Astrocyte of the hippocampus (primary cell): Measurements from ENCODE around the gene ARPP21.

ENCODE experiments used
- DNase-seq: peaks from one replicate; pipeline ENCODE4 v3.0.0; 2011; ENCODE audit warnings: low read depth, low spot score

Gene ARPP21

DNA sequence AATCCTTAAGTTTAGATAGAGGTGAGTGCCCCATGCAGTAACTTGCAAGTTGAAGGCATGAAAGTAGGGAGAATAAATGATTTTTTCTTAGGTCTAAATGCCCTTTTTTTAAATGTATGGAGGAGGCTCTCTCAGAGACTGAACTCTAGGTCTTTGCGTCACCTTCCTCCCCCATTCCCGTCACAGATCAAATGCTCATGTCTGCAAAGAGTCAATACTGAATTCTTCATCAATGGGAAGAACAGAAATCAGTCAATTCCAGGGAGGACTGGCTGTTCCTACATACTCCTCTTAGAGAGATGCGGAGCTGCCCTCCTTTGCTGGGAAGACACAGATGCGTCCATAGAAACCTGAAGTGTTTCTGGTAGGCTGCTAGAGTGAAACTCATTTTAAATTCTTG, 98.2 kb downstream of the ARPP21 start:
- no peak for DNase-seq

DNA sequence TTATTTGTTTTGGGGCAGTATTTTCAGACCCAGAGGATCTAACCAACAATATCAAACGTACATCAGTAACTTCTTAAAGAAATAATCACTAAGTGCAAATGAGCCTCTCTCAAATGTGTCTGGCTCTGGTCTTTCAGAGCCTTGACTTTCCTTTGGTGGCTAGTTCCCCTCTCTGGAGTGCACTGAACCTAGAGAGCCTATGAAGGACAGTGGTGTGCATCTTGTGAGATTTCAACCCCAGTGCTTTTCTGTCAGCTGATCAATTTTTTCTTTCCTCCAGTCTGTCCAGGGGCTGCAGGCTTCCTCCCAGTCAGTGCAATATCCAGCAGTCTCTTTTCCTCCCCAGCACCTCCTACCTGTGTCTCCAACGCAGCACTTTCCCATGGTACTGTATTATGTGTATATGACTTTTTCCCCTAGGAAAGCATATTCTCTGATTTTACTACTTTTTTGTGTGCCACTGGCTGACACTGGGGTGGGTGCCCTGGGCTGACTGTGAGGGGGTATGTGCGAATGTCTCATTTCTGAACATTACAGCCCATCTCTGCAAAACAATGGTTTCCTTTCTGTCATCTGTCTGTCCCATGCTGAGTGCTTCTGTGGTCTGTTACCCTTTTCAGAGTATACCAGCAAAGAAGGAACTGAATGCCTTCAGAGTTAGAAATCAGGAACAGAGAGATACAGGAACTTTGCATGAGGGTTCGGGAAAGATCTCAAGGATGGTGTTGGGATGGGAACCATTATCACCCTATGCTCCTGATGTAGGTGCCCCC, 98.8 kb downstream of the ARPP21 start:
- no peak for DNase-seq

DNA sequence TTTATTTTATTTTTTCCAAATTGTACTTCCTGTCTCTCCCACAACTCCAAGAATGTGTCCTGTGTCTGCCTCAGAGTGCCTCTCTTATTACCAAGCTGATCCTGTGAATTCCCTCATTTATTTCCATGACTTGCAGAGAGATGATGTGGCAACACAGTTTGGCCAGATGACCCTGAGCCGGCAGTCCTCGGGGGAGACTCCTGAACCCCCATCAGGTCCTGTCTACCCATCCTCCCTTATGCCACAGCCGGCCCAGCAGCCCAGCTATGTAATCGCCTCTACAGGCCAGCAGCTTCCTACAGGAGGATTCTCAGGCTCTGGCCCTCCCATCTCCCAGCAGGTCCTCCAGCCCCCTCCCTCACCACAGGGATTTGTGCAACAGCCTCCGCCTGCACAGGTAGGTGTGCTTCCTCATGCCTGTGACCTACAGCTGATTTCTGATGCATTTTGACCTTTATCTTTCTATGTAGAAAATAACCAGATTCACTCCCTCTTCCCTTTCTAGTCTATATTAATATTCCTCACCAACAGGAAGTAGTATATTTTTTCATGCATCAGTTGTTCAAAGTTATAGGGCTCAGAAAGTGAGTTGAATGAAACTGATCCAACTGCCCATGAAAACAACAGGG, 100.0 kb downstream of the ARPP21 start:
- DNase-seq, result no peak

DNA sequence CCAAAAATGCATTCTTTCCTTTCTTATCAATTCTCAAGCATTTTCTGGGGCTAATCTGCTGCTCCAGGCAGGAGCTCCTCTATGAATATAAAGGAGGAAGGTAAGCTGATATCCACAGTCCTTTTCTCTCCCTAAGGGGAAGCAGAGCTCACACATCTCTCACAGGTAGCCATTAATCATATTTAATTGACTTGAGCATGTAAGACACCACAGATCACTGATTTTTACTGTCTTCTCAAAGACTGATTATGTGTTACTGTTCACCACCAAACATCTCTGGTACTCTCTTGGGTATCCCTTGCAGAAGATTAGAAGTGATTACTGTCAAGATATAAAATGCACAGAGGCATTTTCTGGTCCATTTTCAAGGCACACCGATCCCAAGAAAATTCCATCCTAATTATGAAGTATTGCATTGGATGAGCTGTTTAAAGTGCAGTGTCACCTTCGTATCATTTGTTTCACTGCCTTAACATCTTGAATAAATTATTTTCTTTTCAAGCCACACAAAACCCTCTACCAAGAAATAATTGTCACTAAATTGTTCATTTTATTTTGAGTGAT, 100.7 kb downstream of the ARPP21 start:
- DNase-seq, result no peak

DNA sequence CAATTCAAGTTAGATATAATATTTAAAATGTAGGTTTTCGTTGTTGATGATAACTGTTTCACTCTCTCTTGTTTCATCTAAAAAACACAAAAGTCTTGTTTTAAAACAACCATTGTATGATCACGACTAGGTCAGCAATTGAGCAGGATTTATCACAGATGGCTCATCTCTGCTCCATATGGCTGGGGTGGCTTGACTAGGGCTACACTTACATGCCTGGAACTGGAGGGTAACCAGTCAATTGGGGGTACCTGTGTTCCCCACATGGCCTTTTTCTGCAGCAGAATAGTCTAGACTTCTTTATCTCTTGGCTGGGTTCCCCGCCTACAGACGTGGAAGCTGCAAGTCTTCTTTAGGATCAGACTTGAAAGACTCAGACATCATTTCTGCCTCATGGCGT, 103.9 kb downstream of the ARPP21 start:
- DNase-seq, result no peak

DNA sequence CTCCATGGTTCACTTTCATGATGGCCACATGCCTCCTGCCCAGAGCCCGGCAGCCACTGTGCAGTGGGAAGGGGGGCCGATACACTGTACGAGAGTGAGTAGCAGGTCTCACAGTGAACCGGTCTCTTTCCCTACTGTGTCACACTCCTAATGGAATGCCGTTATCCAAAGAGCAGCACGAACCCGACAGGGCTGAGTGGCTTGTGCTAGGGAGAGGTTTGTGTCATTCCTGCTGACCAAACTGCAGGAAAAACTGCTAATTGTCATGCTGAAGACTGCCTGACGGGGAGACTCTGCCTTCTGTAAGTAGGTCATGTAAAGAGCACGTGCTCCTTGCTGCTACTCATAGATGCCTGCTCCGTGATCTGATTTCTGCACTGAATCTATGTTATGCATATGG, 105.1 kb downstream of the ARPP21 start:
- DNase-seq, result peak; percentile 42

DNA sequence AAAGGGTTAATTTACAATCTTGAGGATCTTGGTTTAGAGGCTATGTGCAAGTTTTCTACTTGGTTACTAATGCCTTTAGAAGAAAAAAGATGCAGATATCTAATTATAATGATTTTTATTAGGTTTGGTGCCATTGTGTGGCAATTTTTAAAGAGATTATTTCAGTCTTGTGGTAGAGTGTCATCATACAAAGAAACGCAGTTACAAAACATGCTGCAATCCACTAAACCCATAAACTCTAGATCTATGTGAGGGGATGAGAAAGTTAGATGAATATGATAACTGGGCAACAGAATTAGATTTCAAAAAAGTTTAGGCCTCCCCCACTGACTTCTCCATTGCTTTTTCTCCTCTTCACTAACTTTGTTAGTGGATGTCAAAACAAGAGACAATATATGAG, 106.0 kb downstream of the ARPP21 start:
- DNase-seq, result no peak

DNA sequence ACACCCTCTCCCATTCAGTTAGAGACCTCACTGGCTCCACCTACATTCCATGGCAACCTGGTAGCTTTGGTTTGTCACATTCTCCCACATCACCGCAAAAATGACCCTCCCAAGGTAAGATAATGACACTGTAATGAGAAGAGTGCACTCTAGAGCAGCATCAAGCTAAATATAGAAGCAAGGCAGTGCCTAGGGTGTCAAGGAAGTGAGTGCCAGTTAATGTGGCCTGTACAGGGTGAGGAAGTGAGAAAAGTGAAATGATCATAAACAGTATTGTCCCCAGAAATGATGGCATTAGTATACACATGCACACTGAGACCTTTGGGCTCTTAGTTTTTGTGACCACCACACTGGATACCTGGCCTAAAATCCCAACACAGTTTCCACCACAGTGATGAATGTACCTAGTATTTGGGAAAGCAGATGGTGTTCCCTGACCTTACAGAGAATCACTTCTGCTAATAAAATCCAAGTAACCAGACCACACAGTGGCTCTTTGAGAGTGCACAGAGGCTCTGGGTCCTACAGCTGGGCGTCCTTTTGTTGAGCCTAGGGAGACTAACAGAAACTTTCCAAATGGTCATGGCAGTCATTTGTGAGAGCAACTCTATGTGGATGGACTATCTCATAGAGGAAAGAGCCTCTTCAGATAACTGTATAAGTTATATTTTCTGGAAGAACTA, 106.6 kb downstream of the ARPP21 start:
- DNase-seq, result no peak

DNA sequence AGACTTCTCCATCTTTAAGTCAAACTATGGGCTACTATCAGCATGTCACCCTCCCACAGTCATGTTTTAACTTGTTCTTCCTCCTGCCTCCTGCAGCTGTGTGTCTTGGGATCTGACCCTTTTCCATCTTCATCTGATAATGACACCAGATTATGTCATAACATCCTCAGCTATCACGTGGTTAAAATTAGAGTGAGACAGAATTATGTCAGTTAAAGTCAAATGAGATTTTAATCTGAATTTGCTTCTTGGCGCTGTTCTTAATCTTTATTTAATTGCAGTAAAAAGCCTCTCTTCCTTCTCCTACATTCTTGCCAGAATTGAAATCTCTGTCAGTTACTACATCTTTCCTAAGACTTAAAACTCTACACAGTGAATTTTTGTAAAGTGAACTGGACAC, 107.2 kb downstream of the ARPP21 start:
- DNase-seq, result no peak

DNA sequence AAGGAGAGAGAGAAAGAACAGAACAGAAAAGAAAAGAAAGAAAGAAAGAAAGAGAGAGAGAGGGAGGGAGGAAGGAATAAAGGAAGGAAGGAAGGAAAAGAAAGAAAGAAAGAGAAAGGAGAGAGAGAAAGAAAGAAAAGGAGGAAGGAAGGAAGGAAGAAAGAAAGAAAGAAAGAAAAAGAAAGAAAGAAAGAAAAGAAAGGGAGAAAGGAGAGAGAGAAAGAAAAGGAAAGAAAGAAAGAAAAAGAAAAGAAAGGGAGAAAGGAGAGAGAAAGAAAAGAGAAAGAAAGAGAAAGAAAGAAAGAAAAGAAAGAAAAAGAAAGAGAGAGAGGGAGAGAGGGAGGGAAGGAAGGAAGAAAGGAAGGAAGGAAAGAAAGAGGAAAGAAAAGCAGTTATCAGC, 108.8 kb downstream of the ARPP21 start:
- no peak for DNase-seq

DNA sequence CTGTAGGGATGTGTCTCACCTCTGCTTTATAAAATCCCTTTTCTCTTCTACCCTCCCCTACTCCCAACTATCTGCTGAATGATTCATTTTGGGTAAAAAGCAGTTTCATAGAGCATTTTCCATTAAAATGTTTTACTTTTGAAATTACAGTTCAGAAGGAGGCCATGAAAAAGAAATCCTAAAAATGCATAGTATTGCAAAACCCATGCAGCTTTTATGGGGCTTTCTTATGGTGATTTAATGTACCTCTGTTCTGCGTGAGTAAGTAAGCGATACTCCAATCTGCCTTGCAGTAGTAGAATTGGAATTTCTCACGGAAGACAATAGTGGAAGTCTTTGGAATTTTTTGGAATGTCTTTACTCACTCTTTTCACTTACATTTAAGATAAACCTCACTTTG, 111.9 kb downstream of the ARPP21 start:
- DNase-seq, result no peak

DNA sequence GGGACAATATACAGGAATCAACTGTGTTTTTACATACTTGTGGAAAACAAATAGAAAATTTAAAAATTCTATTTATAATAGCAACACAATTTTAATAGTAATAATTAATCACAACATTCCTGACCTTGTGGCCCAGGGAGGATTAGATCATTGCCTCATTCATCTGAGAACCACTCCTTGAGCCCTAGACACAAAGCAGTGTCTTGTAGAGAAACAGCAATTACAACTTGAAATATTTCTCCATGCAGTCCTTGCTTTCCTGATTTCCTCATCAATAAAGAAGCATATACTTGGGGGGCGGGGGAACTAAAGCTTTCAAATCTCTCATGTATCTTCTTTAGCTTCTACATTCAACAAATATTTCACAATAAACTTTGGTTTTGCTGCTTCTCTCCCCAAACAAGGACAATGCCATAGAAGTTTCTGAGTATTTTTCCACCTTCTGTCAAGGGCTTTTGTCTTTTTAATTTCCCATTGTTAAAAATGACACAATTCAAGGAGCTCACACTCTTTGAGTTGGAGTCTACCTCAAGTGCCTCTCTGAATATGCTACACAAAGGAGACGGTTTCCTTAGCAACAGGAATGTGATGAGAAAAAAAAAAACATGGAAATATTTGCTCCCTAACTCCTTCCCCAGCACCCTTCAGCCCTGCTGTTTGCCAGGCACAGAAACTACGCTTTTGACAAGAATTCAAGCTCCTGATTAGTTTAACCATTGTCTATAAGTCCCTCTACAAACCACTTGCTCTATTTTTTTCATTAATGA, 118.8 kb downstream of the ARPP21 start:
- DNase-seq, result peak; percentile 20

DNA sequence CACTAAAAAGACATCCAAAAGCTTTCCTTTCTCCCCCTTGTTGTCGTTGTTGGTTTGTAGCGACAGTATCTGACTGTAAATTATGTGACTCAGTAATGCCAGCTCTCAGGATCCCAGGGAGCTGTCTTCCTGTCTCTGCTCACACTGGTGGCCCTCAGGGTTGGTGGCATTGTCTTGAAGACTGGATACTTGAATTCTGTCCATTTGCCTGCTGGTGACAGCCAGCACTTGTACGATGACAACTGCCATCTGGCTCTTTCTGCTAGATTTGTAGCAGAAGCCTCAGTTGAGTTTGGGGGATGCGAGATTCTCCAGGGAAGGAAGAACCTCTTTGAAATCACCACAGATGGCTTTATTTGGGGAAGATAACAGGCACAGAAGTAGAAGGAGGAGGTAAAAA, 120.8 kb downstream of the ARPP21 start:
- no peak for DNase-seq

DNA sequence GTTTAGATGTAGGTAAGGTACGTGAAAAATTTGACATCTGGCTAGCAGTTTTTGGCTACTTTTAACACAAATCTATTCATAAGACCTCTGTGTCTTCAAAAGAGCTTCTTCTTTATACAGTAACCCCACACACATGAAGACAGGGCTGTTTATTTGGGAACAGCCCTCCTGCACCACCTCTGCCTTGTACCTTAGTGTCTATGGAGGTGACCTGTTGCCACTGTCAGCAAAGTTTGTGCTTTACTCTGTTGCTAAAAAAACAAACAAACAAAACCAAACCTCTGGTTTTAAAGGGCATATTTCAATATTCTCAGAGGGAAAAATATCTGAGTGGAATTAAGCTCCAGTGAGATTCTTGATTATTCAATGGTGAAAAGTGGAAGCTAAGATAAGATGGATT, 122.0 kb downstream of the ARPP21 start:
- no peak for DNase-seq

DNA sequence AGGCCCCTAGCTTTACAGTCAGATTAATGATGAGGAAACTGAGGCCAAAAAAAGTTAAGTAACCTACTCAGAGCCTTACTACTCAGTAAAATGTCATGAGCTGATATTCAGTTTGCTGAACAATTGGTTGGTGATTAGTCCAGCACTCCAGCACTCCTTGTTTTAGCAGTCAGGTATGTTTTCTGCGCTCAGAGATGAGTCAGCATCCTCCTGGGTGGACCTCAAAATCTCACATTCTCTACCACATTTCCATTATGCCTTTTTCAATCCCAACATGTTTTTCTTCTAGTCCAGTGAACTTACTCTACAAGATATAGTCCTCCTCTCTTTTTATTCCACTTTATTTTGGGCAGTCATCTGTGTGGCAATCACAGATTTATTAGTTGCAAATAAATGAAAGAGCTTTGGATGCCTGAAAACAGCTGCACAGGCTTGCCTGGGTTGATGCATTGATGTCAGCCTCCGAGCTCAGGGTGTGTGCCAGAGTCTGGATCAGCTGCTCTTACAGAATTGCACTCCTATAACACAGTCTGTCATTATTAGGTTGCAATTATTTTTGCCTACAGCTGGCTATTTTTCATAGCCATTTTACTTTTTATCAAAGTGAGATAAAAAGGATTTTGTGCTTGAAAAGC, 133.2 kb downstream of the ARPP21 start:
- peak; percentile 51 for DNase-seq

DNA sequence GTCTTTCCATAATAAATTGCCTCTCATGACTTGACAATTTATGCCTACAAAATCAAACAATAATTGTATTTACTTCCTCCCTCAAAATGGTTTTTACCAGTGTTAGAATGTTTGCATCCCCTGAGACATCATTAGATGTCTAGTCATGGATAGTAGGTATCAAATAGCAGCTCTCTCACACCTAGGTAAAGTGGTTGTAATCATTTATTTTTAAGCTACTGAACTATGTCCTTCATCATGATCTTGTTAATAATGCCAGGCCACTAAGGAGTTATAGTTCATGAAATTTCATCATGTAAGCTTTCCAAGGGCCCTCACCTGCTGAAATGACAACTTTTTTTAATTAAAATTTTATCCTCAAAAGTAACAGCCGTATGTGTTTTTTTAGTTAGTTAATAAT, 134.1 kb downstream of the ARPP21 start:
- no peak for DNase-seq

DNA sequence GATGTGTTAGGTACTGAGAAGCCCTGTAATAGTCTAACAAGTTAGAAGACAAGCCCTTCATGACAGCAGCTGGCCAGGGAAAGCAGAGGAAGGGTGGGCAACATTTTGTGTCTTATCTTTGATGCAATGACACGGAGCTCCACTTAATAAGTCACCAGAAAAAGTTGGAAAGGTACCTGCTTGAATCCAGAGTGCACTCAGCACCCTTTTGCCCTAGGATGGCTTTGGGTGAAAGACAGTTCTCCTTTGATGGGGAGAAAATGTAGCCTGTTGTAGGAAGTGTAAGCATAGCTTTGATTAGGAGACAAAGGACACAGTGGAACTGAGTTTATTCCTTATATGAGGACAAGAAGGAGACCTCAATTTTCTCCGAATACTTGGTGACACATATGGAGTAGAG, 137.0 kb downstream of the ARPP21 start:
- no peak for DNase-seq

DNA sequence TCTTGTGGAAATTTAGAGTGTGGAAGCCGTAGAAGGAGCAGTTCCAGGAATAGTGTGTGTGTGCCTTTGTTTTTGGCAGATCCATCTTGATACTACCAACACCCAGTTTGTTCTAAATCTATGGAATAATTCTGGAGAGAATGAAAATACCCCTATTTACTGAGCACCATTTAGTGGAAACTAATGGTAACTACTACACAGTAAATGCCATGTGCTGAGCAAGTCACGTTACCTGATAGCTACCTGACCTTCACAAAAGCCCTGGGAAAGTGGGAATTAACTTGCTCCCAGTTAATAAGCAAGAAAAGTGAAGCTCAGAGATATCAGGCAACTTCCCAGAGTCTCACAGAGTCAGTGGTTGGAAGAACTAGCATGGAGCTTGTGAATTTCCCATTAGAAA, 137.7 kb downstream of the ARPP21 start:
- DNase-seq, result no peak

DNA sequence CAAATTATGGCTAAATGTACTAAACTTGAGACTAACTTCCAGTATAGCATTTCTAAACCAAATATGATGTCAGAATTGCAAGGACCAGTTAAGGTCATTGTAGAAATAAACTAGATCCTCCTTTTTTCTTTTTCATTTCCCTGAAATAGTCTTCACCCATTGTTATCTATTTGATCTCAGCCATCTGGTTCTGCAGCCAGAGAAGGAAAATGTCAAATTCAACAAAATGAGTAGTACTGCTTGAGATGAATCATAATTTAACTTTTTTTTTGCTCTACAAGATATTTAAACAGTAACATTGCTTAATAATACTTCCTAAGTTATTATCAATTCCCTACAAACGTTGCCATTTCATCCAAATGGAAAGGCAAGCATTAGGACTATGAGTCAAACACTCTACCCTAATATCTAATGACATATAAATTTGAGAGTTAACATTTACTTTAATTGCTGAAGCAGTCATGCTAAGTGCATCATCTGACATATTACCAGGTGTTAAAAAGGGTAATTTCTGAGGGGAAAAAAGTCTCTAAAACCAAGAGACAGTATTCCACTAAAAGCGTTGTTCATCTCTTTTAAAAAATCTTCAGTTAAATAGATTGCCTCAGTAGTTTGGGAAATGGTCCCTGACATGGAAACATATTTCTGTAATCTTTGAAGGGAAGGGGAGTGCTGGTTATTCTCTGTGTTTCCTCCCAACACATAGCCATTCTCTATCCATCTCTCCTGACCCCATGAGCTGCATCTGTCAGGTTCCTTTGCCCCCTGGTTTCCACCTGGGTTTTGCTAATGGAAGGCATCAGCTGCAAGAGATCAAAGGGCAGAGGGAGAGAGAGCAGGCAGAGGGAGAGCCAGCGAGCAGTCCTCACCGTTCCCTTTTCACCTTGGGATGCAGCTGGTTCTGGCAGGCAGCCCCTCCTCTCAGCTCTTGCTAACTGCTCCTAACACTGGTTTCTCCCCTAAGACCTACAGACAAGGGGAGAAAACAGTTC, 138.5 kb downstream of the ARPP21 start:
- DNase-seq, result no peak

DNA sequence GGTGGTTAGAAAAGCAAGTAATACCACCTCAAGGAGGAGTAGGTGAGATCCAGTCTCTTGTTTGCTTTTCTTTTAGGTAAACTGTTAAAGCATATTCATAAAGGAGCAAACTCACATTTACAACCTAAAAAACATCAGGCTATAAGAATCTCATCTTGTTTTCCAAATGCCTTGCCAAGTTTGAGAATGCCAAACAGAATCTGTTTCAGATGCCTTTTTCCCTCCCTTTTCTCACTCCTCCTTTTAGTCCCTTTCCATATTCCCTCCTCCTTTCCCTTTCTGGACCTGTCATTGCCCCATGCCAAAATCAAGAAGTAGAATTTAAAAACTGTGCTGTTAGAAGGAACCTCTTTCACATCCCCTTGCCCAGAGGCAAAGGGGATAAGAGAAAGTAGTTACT, 140.3 kb downstream of the ARPP21 start:
- no peak for DNase-seq
